ENCODE measurements around the gene R3HDM2.

R3HDM2 gene

GRCh38 chr12:57430931-57431566 is at the start of gene R3HDM2:
TSS of gene R3HDM2 (minus strand) at chr12:57431043. CDS start at chr12:57310428, 120,615 bp downstream.
- no peaks in the 10 kb centered on the region for H3K36me3 ChIP-seq (ENCODE audit: control insufficient read depth, insufficient read depth, low read length)
- H3K27me3 ChIP-seq (ENCODE audit: control insufficient read depth, insufficient read depth, low read length) = no peaks in the 10 kb centered on the region
- H3K4me3 ChIP-seq (ENCODE audit: low read depth, low read length) = peak within 1 kb of the TSS; percentile 72
- no peaks in the 10 kb centered on the region for H3K9me3 ChIP-seq (ENCODE audit: control insufficient read depth, insufficient read depth, low read length)
- peak within 1 kb of the TSS; percentile 88 for H3K9ac ChIP-seq (ENCODE audit: low read depth, low read length)
- H3K4me1 ChIP-seq (ENCODE audit: control insufficient read depth, insufficient read depth, low read length) = no peaks in the 10 kb centered on the region

GRCh38 chr12:57479376-57480115 is 48.7 kb upstream of the R3HDM2 start, which contains the start of gene ARHGAP9:
TSS of gene ARHGAP9 (minus strand) at chr12:57479866. CDS start at chr12:57479406, 460 bp downstream.
- H3K4me3 ChIP-seq (ENCODE audit: low read depth, low read length) = no peak within 1 kb of the TSS
- no peaks in the 10 kb centered on the region for H3K36me3 ChIP-seq (ENCODE audit: control insufficient read depth, insufficient read depth, low read length)
- H3K9me3 ChIP-seq (ENCODE audit: control insufficient read depth, insufficient read depth, low read length) = no peaks in the 10 kb centered on the region
- peaks cover 39% of the 10 kb centered on the region for H3K27me3 ChIP-seq (ENCODE audit: control insufficient read depth, insufficient read depth, low read length)
- no peak within 1 kb of the TSS for H3K9ac ChIP-seq (ENCODE audit: low read depth, low read length)
- H3K4me1 ChIP-seq (ENCODE audit: control insufficient read depth, insufficient read depth, low read length) = peaks cover 11% of the 10 kb centered on the region

- Histone ChIP-seq H3K36me3 (ENCODE audit: control insufficient read depth, insufficient read depth, low read length) (no peaks in the 10 kb centered on the region), H3K4me3 (ENCODE audit: low read depth, low read length) (no peak overlapping the region), H3K9ac (ENCODE audit: low read depth, low read length) (no peak overlapping the region), H3K27me3 (ENCODE audit: control insufficient read depth, insufficient read depth, low read length) (peaks cover 44% of the 10 kb centered on the region), H3K4me1 (ENCODE audit: control insufficient read depth, insufficient read depth, low read length) (peaks cover 11% of the 10 kb centered on the region), H3K9me3 (ENCODE audit: control insufficient read depth, insufficient read depth, low read length) (no peaks in the 10 kb centered on the region)
Observed at GRCh38 chr12:57479043-57479375, 48.2 kb upstream of the R3HDM2 start.

GRCh38 chr12:57477710-57478681 is 47.2 kb upstream of the R3HDM2 start:
- no peak overlapping the region for H3K9ac ChIP-seq (ENCODE audit: low read depth, low read length)
- H3K9me3 ChIP-seq (ENCODE audit: control insufficient read depth, insufficient read depth, low read length) = no peaks in the 10 kb centered on the region
- peaks cover 6% of the 10 kb centered on the region for H3K4me1 ChIP-seq (ENCODE audit: control insufficient read depth, insufficient read depth, low read length)
- H3K4me3 ChIP-seq (ENCODE audit: low read depth, low read length) = no peak overlapping the region
- H3K27me3 ChIP-seq (ENCODE audit: control insufficient read depth, insufficient read depth, low read length) = peaks cover 52% of the 10 kb centered on the region
- no peaks in the 10 kb centered on the region for H3K36me3 ChIP-seq (ENCODE audit: control insufficient read depth, insufficient read depth, low read length)

- Histone ChIP-seq H3K4me3 (ENCODE audit: low read depth, low read length) (no peak overlapping the region), H3K9ac (ENCODE audit: low read depth, low read length) (no peak overlapping the region)
Observed at GRCh38 chr12:57476993-57477709, 46.3 kb upstream of the R3HDM2 start.

GRCh38 chr12:57476162-57476992 is 45.5 kb upstream of the R3HDM2 start:
- Histone ChIP-seq H3K36me3 (ENCODE audit: control insufficient read depth, insufficient read depth, low read length) (no peaks in the 10 kb centered on the region), H3K4me1 (ENCODE audit: control insufficient read depth, insufficient read depth, low read length) (peaks cover 6% of the 10 kb centered on the region), H3K9me3 (ENCODE audit: control insufficient read depth, insufficient read depth, low read length) (no peaks in the 10 kb centered on the region), H3K27me3 (ENCODE audit: control insufficient read depth, insufficient read depth, low read length) (peaks cover 65% of the 10 kb centered on the region), H3K9ac (ENCODE audit: low read depth, low read length) (no peak overlapping the region), H3K4me3 (ENCODE audit: low read depth, low read length) (peak overlapping the region; percentile 45)

More at GRCh38 chr12:57476993-57477709, 46.3 kb upstream of the R3HDM2 start:
- Histone ChIP-seq H3K36me3 (ENCODE audit: control insufficient read depth, insufficient read depth, low read length) (no peaks in the 10 kb centered on the region), H3K4me1 (ENCODE audit: control insufficient read depth, insufficient read depth, low read length) (peaks cover 6% of the 10 kb centered on the region), H3K27me3 (ENCODE audit: control insufficient read depth, insufficient read depth, low read length) (peaks cover 60% of the 10 kb centered on the region), H3K9me3 (ENCODE audit: control insufficient read depth, insufficient read depth, low read length) (no peaks in the 10 kb centered on the region)

- H3K4me3 ChIP-seq (ENCODE audit: low read depth, low read length) = peak overlapping the region; percentile 45
- no peaks in the 10 kb centered on the region for H3K9me3 ChIP-seq (ENCODE audit: control insufficient read depth, insufficient read depth, low read length)
- H3K27me3 ChIP-seq (ENCODE audit: control insufficient read depth, insufficient read depth, low read length) = peaks cover 64% of the 10 kb centered on the region
- no peak overlapping the region for H3K9ac ChIP-seq (ENCODE audit: low read depth, low read length)
- H3K4me1 ChIP-seq (ENCODE audit: control insufficient read depth, insufficient read depth, low read length) = peaks cover 6% of the 10 kb centered on the region
- peaks cover 1% of the 10 kb centered on the region for H3K36me3 ChIP-seq (ENCODE audit: control insufficient read depth, insufficient read depth, low read length)
Observed at GRCh38 chr12:57475271-57476161, 44.7 kb upstream of the R3HDM2 start.

GRCh38 chr12:57474862-57475261 is 44.0 kb upstream of the R3HDM2 start:
- H3K9ac ChIP-seq (ENCODE audit: low read depth, low read length) = no peak overlapping the region
- peaks cover 63% of the 10 kb centered on the region for H3K27me3 ChIP-seq (ENCODE audit: control insufficient read depth, insufficient read depth, low read length)
- no peaks in the 10 kb centered on the region for H3K9me3 ChIP-seq (ENCODE audit: control insufficient read depth, insufficient read depth, low read length)
- H3K4me1 ChIP-seq (ENCODE audit: control insufficient read depth, insufficient read depth, low read length) = peaks cover 6% of the 10 kb centered on the region
- peaks cover 5% of the 10 kb centered on the region for H3K36me3 ChIP-seq (ENCODE audit: control insufficient read depth, insufficient read depth, low read length)
- peak overlapping the region; percentile 45 for H3K4me3 ChIP-seq (ENCODE audit: low read depth, low read length)

- peaks cover 62% of the 10 kb centered on the region for H3K27me3 ChIP-seq (ENCODE audit: control insufficient read depth, insufficient read depth, low read length)
- H3K9me3 ChIP-seq (ENCODE audit: control insufficient read depth, insufficient read depth, low read length) = no peaks in the 10 kb centered on the region
- peaks cover 7% of the 10 kb centered on the region for H3K36me3 ChIP-seq (ENCODE audit: control insufficient read depth, insufficient read depth, low read length)
- no peak overlapping the region for H3K4me3 ChIP-seq (ENCODE audit: low read depth, low read length)
- H3K9ac ChIP-seq (ENCODE audit: low read depth, low read length) = no peak overlapping the region
- peaks cover 6% of the 10 kb centered on the region for H3K4me1 ChIP-seq (ENCODE audit: control insufficient read depth, insufficient read depth, low read length)
Observed at GRCh38 chr12:57474430-57474829, 43.6 kb upstream of the R3HDM2 start.

GRCh38 chr12:57473886-57474285 is 43.0 kb upstream of the R3HDM2 start:
- H3K9ac ChIP-seq (ENCODE audit: low read depth, low read length) = no peak overlapping the region
- peaks cover 12% of the 10 kb centered on the region for H3K36me3 ChIP-seq (ENCODE audit: control insufficient read depth, insufficient read depth, low read length)
- no peak overlapping the region for H3K4me3 ChIP-seq (ENCODE audit: low read depth, low read length)
- peaks cover 6% of the 10 kb centered on the region for H3K4me1 ChIP-seq (ENCODE audit: control insufficient read depth, insufficient read depth, low read length)
- H3K9me3 ChIP-seq (ENCODE audit: control insufficient read depth, insufficient read depth, low read length) = no peaks in the 10 kb centered on the region
- H3K27me3 ChIP-seq (ENCODE audit: control insufficient read depth, insufficient read depth, low read length) = peaks cover 59% of the 10 kb centered on the region
